Measurements from ENCODE around the gene IGF2BP1.

Gene IGF2BP1

DNA sequence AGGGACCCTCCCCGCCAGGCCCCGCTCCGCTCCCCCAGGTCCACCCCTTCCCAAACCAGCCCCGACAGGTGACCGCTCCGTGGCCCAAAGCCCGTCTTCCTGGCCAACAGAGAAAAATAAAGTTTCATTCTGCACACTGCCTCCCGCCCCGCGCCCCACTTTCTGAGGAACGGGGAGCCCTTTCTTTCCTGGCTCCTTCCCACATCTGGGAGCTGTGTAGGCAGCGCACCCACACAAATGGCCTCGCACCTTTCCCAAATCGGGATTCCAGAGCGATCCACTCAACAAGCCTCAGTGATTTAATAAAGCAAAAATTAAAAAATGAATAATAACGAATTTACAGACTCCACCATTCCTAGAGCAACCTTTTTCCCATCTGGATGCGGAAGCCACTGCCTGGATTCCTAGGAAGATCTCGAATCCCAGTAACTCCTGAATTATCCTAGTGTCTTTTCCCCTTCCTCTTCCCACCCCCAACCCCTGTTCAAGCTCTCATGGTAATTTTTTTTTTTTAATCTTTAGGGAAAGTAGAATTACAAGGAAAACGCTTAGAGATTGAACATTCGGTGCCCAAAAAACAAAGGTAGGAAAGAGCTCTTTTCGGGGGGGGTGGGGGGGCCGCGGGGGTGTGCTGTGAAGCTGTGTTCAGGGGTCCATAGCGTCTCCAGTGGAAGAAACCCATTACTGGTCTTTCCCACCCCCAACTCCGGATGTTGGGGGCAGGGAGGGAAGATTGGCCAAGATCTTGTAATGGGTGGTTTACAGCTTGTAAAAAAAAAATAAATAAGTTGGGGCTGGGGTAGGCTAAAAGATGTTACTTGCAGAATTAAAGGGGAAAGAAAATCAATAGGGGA is 1.6 kb downstream of the IGF2BP1 start:
- no peak for ATAC-seq (ENCODE audit: insufficient read depth, low read depth)
- Histone ChIP-seq H3K9me3 (ENCODE audit: insufficient read depth, low read length, severe bottlenecking) (no peaks in the 10 kb centered on the region), H3K4me2 (ENCODE audit: insufficient read depth, low read length) (no peak overlapping the region), H3K4me1 (ENCODE audit: insufficient read depth, low read length) (no peaks in the 10 kb centered on the region), H4K20me1 (ENCODE audit: insufficient read depth, low read length) (no peaks in the 10 kb centered on the region), H3K4me3 (ENCODE audit: low read depth in 1 of 2, low read length in 2 of 2) (no peak overlapping the region), H3K27me3 (ENCODE audit: insufficient read depth, low read length, poor library complexity) (peaks cover 39% of the 10 kb centered on the region), H3K9ac (ENCODE audit: low read depth, low read length) (no peak overlapping the region), H3K36me3 (ENCODE audit: insufficient read depth, low read length) (no peaks in the 10 kb centered on the region), H2AFZ (ENCODE audit: low read depth, low read length) (no peak overlapping the region), H3K27ac (ENCODE audit: low read length) (no peak overlapping the region), H3K79me2 (ENCODE audit: insufficient read depth, low read length) (no peaks in the 10 kb centered on the region)
- TF ChIP-seq EZH2 (IDR thresholded peaks at IDR 0.05; ENCODE audit: borderline replicate concordance, low read depth, low read length, severe bottlenecking): no peak
- no peak for DNase-seq

DNA sequence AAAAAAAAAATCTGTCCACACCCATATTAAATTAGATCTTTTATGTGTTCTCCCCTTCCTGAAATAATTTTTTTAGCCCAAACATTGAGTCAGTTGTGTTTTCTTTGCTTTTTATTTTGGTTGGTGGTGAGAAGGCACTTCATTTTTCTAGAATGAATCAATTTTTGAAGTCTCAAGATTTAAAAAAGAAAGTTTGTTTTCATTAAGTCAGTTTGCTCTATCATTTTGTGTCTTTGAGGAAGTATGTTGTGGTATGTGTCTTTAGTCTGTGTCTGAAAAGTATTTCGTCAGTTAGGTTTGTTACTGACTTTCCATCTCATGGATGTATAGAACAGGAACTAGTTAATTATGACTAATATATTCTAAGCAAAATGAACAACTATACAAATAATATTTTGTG is 3.8 kb downstream of the IGF2BP1 start:
- ATAC-seq (ENCODE audit: insufficient read depth, low read depth): no peak
- no peak overlapping the region for H3K4me3 ChIP-seq (ENCODE audit: low read depth in 1 of 2, low read length in 2 of 2)
- H3K27ac ChIP-seq (ENCODE audit: low read length): no peak overlapping the region
- H3K9me3 ChIP-seq (ENCODE audit: insufficient read depth, low read length, severe bottlenecking): no peaks in the 10 kb centered on the region
- H3K4me2 ChIP-seq (ENCODE audit: insufficient read depth, low read length): no peak overlapping the region
- no peaks in the 10 kb centered on the region for H3K36me3 ChIP-seq (ENCODE audit: insufficient read depth, low read length)
- DNase-seq: no peak
- no peak overlapping the region for H2AFZ ChIP-seq (ENCODE audit: low read depth, low read length)
- no peaks in the 10 kb centered on the region for H4K20me1 ChIP-seq (ENCODE audit: insufficient read depth, low read length)
- TF ChIP-seq, protein P1, sequence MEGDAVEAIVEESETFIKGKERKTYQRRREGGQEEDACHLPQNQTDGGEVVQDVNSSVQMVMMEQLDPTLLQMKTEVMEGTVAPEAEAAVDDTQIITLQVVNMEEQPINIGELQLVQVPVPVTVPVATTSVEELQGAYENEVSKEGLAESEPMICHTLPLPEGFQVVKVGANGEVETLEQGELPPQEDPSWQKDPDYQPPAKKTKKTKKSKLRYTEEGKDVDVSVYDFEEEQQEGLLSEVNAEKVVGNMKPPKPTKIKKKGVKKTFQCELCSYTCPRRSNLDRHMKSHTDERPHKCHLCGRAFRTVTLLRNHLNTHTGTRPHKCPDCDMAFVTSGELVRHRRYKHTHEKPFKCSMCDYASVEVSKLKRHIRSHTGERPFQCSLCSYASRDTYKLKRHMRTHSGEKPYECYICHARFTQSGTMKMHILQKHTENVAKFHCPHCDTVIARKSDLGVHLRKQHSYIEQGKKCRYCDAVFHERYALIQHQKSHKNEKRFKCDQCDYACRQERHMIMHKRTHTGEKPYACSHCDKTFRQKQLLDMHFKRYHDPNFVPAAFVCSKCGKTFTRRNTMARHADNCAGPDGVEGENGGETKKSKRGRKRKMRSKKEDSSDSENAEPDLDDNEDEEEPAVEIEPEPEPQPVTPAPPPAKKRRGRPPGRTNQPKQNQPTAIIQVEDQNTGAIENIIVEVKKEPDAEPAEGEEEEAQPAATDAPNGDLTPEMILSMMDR (IDR thresholded peaks at IDR 0.05; ENCODE audit: borderline replicate concordance, extremely low read depth, low read length, poor library complexity, severe bottlenecking): no peak
- no peak overlapping the region for H3K9ac ChIP-seq (ENCODE audit: low read depth, low read length)
- no peaks in the 10 kb centered on the region for H3K79me2 ChIP-seq (ENCODE audit: insufficient read depth, low read length)
- H3K27me3 ChIP-seq (ENCODE audit: insufficient read depth, low read length, poor library complexity): peaks cover 44% of the 10 kb centered on the region
- H3K4me1 ChIP-seq (ENCODE audit: insufficient read depth, low read length): no peaks in the 10 kb centered on the region

DNA sequence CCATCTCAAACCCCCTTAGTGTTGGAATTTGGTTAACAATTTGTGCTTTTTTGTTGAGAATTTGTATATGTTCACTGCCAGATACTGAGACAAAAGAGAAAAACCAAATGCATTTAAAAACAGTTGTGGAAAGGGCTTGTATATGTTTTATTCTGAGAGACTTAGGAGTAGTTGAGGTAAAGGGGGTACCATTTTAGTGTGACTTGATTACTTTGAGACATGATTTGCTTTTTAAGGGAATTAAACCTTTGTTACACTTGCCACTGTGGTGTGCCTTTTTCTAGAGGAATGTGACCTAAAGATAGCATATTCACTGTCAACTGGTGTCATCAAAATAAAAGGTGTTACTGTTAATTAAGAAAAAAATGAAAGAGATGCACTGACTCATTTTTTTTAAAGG is 4.5 kb downstream of the IGF2BP1 start:
- TF ChIP-seq, protein P1 (IDR thresholded peaks at IDR 0.05; ENCODE audit: borderline replicate concordance, extremely low read depth, low read length, poor library complexity, severe bottlenecking): no peak
- TF ChIP-seq EZH2 (IDR thresholded peaks at IDR 0.05; ENCODE audit: borderline replicate concordance, low read depth, low read length, severe bottlenecking): no peak
- H3K36me3 ChIP-seq (ENCODE audit: insufficient read depth, low read length): no peaks in the 10 kb centered on the region
- no peak overlapping the region for H3K4me2 ChIP-seq (ENCODE audit: insufficient read depth, low read length)
- H3K4me3 ChIP-seq (ENCODE audit: low read depth in 1 of 2, low read length in 2 of 2): no peak overlapping the region
- ATAC-seq (ENCODE audit: insufficient read depth, low read depth) (no peak), DNase-seq (no peak)
- no peaks in the 10 kb centered on the region for H3K79me2 ChIP-seq (ENCODE audit: insufficient read depth, low read length)
- H3K4me1 ChIP-seq (ENCODE audit: insufficient read depth, low read length): no peaks in the 10 kb centered on the region
- no peaks in the 10 kb centered on the region for H3K9me3 ChIP-seq (ENCODE audit: insufficient read depth, low read length, severe bottlenecking)
- no peak overlapping the region for H2AFZ ChIP-seq (ENCODE audit: low read depth, low read length)
- no peak overlapping the region for H3K27ac ChIP-seq (ENCODE audit: low read length)
- peaks cover 44% of the 10 kb centered on the region for H3K27me3 ChIP-seq (ENCODE audit: insufficient read depth, low read length, poor library complexity)
- no peak overlapping the region for H3K9ac ChIP-seq (ENCODE audit: low read depth, low read length)
- no peaks in the 10 kb centered on the region for H4K20me1 ChIP-seq (ENCODE audit: insufficient read depth, low read length)

DNA sequence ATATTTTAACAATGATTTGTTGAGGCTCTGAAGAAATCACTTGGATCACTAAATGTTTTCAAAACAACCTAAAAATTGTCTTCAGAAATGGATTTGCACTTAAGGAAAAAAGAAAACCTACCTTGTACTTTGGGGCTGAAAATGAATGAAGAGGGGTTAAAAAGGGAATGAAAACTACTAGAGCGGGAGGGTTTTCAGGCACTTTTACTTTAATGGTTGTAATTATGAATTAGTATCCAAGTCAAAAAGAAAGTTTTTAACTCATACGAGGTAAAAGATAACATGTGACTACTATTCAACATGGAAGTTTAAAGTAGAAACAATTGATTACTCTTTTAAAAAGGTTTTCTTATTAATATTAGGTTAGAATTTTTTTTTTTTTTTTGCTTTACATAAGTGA is 5.1 kb downstream of the IGF2BP1 start:
- no peaks in the 10 kb centered on the region for H3K79me2 ChIP-seq (ENCODE audit: insufficient read depth, low read length)
- no peaks in the 10 kb centered on the region for H4K20me1 ChIP-seq (ENCODE audit: insufficient read depth, low read length)
- H3K4me1 ChIP-seq (ENCODE audit: insufficient read depth, low read length): no peaks in the 10 kb centered on the region
- no peak overlapping the region for H3K4me2 ChIP-seq (ENCODE audit: insufficient read depth, low read length)
- DNase-seq (no peak), ATAC-seq (ENCODE audit: insufficient read depth, low read depth) (no peak)
- no peak overlapping the region for H3K4me3 ChIP-seq (ENCODE audit: low read depth in 1 of 2, low read length in 2 of 2)
- H3K27me3 ChIP-seq (ENCODE audit: insufficient read depth, low read length, poor library complexity): peaks cover 50% of the 10 kb centered on the region
- no peaks in the 10 kb centered on the region for H3K36me3 ChIP-seq (ENCODE audit: insufficient read depth, low read length)
- H3K9me3 ChIP-seq (ENCODE audit: insufficient read depth, low read length, severe bottlenecking): no peaks in the 10 kb centered on the region
- no peak overlapping the region for H3K9ac ChIP-seq (ENCODE audit: low read depth, low read length)
- H3K27ac ChIP-seq (ENCODE audit: low read length): no peak overlapping the region
- TF ChIP-seq, protein P1 (IDR thresholded peaks at IDR 0.05; ENCODE audit: borderline replicate concordance, extremely low read depth, low read length, poor library complexity, severe bottlenecking): no peak
- TF ChIP-seq EZH2 (IDR thresholded peaks at IDR 0.05; ENCODE audit: borderline replicate concordance, low read depth, low read length, severe bottlenecking): no peak
- H2AFZ ChIP-seq (ENCODE audit: low read depth, low read length): no peak overlapping the region
